GM18511 (cell line): ENCODE measurements around the gene PSEN1.
"Not testable (repeated sequence)": the region's sequence is repeated elsewhere in the genome, so short reads cannot be mapped to it uniquely, and the experiment has no call there.

Experiments
- ATAC-seq: cut with Tn5 transposase; IDR thresholded peaks from one replicate; pipeline ENCODE4 v1.9.1; 2021; ENCODE audit warnings: mild to moderate bottlenecking, moderate library complexity; ENCODE audit not compliant: unreplicated experiment

Gene PSEN1

DNA sequence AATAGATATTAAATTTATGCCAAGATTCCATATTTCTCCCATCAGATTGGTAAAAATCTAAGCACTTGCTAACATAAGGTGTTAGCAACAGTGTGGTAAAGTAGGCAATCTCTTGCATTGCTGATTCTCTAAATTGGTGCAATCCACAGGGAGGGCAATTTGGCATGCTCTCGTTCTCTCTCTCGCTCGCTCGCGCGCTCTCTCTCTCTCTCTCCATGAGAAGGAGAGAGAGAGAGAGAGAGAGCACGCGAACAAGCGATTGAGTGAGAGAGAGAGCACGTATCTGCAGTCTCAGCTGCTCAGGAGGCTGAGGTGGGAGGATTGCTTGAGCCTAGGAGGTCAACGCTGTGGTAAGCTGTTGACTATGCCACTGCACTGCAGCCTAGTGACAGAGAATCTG, 25.9 kb downstream of the PSEN1 start:
- no peak for ATAC-seq

DNA sequence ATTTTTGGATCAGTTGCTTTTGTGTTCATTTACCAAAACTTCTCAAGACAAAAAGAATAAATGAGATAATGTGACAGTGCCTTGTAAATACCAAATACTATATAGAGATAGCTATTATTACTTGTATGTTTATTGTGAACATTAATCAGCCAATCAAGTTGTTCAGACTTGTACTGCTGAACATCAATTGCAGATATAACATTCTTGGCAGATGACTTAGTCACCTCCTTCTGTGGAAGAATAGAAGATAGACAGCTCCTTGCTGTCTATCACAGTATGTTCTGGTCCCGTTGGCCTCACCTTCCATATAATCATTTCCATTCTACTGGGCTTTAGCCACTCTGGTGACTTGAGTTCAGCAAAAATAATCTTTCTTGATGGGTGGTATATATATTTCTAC, 30.1 kb downstream of the PSEN1 start:
- no peak for ATAC-seq

DNA sequence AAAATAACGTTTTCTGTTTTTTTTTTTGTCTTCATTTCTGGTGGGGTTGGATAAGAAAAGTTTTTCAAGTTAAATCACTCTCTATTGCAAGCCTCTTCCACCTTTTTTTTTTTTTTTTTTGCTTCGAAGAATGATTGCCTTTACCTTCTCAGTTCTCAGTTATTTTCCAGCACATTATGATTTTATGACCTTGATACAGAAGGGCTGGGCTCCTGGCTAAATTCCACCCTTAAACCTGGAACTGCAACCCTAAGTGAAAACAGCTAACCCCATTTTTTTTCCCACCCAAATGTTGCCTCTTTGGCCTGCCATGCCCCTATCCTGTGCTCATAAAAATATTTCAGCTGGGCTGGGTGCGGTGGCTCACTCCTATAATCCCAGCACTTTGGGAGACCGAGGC, 31.4 kb downstream of the PSEN1 start:
- ATAC-seq = no peak

DNA sequence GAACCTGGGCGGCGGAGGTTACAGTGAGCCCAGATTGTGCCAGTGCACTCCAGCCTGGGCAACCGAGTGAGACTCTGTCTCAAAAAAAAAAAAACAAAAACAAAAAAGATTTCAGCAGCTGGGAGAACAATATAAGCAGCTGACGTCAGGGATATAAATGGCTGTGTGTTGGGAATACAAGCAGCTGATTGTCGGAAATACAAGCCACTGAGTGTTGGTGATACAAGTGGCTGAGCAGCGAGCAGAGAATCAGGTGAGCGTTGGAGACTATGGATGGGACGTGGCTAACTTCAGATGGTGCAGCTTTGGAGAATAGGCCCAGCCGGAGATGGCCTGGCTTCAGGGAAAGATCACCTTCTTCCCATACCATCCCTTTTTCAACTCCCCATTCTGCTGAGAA, 32.0 kb downstream of the PSEN1 start:
- no peak for ATAC-seq

DNA sequence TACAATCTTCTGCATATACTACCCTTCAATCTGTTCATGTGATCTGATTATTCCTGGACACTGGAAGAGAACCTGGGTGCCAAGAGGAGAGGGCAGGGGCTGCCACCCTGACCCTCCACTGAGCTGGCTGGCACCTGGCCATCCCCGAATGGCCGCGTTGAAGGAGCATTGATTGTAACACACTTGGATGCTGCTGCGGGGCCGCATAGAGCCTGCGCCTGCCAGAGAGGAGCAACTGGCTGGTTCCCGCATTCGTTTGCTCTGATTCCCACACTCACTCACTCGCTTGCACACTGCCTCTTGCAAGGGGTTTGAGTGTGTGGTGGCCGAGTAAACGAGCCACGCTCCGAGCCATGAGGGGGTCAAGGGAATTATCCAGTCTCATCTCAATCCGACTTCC, 32.4 kb downstream of the PSEN1 start:
- no peak for ATAC-seq

DNA sequence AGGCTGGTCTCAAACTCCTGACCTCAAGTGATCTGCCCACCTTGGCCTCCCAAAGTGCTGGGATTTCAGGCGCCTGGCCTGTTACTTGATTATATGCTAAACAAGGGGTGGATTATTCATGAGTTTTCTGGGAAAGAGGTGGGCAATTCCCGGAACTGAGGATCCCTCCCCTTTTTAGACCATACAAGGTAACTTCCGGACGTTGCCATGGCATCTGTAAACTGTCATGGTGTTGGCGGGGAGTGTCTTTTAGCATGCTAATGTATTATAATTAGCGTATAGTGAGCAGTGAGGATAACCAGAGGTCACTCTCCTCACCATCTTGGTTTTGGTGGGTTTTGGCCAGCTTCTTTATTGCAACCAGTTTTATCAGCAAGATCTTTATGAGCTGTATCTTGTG, 33.5 kb downstream of the PSEN1 start:
- ATAC-seq = not testable (repeated sequence)

DNA sequence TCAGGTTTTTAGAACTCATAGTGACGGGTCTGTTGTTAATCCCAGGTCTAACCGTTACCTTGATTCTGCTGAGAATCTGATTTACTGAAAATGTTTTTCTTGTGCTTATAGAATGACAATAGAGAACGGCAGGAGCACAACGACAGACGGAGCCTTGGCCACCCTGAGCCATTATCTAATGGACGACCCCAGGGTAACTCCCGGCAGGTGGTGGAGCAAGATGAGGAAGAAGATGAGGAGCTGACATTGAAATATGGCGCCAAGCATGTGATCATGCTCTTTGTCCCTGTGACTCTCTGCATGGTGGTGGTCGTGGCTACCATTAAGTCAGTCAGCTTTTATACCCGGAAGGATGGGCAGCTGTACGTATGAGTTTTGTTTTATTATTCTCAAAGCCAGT, 34.4 kb downstream of the PSEN1 start:
- ATAC-seq = no peak

DNA sequence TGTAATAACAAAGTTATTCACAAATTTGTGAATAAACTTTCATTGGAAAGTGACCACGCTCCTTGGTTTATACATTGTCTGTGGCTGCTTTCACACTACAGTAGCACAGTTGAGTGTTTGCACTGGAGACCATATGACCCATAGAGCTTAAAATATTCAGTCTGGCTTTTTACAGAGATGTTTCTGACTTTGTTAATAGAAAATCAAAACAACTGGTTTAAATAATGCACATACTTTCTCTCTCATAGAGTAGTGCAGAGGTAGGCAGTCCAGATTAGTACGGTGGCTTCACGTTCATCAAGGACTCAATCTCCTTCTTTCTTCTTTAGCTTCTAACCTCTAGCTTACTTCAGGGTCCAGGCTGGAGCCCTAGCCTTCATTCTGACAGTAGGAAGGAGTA, 36.2 kb downstream of the PSEN1 start:
- ATAC-seq = no peak

DNA sequence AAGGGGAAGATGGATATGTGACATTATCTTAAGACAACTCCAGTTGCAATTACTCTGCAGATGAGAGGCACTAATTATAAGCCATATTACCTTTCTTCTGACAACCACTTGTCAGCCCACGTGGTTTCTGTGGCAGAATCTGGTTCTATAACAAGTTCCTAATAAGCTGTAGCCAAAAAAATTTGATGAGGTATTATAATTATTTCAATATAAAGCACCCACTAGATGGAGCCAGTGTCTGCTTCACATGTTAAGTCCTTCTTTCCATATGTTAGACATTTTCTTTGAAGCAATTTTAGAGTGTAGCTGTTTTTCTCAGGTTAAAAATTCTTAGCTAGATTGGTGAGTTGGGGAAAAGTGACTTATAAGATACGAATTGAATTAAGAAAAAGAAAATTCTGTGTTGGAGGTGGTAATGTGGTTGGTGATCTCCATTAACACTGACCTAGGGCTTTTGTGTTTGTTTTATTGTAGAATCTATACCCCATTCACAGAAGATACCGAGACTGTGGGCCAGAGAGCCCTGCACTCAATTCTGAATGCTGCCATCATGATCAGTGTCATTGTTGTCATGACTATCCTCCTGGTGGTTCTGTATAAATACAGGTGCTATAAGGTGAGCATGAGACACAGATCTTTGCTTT, 36.9 kb downstream of the PSEN1 start:
- no peak for ATAC-seq

DNA sequence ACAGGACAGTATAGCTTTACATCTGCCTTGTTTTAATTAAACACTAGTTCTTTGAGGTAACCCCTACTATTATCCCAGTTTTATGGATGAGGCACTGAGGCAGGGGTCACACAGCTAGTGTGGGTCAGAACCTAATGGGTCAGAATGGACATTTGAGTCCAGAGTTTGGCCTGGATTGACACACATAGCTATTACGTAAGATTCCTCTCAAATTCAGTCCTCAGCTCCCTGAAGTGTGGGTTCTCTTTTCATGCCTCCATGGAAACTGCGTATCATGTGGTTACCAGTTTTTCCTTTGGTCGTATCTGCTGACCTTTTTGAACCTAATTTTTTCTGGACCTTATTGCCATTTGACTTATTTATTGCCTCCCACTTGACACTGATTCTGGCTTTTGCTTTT, 40.4 kb downstream of the PSEN1 start:
- ATAC-seq = no peak

DNA sequence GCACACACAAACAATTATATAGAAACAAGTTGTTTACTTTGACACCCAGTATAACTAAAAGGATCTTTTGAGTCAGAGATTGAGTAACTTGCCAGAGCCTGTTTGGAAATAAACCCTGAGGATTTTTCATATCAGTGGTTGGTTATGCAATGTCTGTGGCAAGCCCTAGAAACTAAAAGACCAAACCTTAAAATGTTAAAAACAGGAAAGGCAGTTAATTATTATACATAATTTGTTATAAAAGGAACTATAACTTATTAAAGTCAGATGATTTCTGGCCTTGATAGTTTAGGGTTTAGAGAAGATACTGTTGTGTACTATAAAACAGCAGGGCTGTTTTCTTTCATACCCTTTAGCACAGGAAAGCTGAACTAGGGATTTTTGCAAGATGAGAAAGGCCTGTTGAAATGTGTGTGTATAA, 44.1 kb downstream of the PSEN1 start:
- no peak for ATAC-seq

DNA sequence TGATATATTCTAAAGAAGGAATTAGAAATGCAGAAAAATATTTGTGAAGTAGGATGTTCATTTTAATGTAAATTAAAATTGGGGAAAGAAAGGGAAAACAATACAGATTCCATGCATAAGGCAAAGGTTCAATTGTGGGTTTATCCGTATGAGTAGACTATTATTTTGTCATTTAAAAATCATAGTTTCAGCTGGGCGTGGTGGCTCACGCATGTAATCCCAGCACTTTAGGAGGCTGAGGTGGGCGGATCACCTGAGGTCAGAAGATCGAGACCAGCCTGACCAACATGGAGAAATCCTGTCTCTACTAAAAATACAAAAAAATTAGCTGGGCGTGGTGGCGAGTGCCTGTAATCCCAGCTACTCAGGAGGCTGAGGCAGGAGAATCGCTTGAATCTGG, 44.7 kb downstream of the PSEN1 start:
- ATAC-seq = not testable (repeated sequence)

DNA sequence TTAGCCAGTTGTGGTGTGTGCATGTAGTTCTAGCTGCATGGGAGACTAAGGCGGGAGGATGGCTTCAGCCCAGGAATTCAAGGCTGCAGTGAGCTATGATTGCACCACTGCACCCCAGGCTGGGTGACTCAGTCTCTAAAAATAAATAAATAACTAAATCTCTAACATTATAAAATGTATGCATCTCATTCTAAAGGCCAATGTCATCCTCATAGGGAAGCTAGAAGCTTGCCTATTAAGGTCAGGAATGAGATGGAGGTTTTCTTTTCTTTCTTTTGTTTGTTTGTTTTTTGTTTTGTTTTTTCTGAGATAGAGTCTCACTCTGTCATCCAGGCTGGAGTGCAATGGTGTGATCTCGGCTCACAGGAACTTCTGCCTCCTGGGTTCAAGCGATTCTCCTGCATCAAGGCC, 52.2 kb downstream of the PSEN1 start:
- ATAC-seq = no peak

DNA sequence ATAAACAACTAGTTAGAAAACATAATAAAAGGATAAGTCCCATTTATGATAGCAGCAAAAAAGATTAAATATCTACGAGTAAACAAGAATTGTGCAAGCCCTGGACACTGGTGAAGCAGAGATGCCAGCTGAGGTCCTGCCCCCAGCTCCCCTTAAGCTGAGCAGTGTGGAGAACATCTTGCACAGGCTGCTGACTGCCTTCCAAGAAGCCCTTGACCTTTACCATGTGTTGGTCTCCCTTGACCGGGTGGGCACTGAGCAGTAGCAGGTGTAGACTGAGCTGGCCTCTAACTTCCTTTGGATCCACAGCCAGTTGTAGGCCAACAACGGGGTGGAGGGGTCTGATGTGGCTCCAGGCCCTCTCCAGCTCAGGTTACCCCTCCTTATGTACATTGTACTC, 53.3 kb downstream of the PSEN1 start:
- ATAC-seq = no peak

DNA sequence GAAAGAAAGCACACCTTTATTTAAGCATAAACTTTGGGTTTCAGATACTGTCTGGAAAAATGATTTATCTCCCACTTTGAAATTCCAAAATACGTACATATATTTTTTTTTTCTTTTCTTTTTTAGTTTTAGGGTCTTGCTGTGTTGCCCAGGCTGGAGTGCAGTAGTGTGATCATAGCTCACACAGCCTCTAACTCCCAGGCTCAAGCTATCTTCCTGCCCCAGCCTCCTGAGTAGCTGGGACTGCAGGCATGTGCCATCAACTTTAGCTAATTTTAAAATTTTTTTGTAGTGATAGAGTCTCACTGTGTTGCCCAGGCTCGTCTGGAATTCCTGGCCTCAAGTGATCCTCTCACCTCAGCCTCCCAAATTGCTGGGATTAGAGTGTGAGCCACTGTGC, 55.1 kb downstream of the PSEN1 start:
- ATAC-seq = no peak

DNA sequence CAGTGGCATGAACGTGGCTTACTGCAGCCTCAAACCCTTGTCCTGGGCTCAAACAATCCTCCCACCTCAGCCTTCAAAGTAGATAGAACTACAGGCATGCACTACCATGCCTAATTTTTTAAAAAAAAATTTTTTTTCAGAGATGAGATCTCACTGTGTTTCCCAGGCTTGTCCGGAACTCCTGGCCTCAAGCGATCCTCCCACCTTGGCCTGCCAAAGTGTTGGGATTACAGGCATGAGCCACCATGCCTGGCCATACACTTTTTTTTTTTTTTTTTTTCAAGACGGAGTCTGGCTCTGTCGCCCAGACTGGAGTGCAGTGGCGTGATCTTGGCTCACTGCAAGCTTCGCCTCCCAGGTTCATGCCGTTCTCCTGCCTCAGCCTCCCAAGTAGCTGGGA, 58.0 kb downstream of the PSEN1 start:
- not testable (repeated sequence) for ATAC-seq

DNA sequence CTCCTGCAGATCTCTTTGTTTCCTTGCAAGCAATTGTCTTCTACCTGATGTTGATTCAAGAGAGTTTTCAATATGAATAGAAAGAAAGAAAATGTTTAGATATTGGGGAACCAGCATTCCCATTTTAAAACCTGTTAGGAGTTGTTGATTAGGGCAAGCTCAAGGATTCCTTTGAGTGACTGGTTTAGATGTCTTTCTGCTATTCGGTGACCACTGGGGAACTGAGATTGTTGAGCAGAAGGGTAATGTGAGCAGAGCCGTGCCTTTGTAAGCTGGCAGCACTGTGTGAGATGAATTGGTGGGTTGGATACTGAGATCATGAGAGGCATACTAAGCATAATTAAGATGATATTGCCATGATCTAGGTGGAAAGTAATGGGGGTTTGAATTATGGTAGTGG, 61.9 kb downstream of the PSEN1 start:
- ATAC-seq = no peak

DNA sequence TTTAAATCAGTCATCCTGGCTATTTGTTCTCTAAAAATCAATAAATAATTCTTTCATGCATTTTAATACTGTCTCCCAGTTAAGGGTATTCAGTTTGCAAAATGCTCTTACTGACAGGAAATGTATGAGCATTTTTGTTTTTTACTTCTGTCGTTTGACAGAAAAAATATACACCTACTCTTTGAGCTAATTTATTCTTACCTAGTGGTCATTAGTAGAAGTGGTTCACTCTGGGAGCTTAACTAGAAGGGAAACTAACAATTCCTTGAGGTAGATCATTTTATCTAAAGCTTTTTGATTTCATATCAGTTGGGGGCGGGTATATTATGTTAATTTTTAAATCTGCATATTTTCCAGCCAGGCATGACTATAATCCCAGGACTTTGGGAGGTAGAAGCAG, 67.2 kb downstream of the PSEN1 start:
- ATAC-seq = no peak

DNA sequence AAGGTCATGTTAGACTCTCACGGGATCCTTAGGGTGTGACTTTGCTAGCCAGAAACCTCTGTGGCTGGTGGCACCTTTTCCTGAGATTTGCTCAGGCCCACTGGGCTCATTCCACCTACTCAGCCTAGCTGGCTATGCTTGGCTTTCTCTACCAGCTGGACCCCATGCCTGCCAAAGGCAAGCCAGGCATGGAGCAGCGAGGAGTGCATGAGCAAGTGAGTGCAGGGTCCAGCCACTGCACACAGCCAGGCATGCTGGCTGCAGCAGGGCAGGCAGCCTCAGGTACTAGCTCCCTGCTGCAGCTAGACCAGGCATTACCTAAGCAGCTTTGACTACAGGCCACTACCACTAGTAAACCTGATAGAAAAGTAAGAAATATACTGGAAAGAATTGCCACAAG, 71.3 kb downstream of the PSEN1 start:
- no peak for ATAC-seq

DNA sequence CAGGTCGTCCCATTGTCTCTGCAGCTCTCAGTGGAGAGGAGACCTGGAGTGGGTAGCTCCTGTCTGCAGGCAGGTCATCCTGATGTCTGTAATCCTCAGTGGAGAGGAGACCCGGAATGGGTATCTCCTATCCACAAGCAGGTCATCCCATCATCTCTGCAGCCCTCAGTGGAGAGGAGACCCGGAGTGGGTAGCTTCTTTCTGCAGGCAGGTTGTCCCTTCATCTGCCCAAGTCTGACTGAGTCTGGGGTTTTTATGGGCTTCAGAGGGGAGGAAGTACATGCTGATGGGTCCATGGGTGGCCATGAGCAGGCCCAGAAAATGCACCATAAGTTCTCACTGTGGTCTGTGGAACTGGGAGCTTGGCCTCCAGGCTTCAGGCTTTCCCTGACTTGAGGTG, 72.1 kb downstream of the PSEN1 start:
- ATAC-seq = no peak

DNA sequence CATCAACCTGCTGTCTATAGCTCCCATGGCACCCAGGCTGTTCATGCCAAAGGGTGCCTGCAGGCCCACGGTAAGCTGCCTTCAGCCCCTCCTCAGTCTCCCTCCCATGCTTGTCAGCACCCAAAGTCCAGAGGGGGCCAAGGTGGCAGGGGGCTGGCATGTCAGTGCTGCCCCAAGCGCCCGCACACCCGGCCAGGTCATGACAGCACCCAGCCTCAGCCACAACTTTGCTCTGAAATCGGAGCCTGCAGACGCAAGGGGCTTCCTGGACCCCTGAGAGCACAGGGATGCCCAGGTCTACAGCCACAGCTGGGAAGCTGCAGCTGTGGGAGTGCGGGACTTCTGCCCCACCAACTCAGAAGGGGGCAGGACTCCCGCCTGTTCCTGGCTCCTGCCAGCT, 72.5 kb downstream of the PSEN1 start:
- no peak for ATAC-seq

DNA sequence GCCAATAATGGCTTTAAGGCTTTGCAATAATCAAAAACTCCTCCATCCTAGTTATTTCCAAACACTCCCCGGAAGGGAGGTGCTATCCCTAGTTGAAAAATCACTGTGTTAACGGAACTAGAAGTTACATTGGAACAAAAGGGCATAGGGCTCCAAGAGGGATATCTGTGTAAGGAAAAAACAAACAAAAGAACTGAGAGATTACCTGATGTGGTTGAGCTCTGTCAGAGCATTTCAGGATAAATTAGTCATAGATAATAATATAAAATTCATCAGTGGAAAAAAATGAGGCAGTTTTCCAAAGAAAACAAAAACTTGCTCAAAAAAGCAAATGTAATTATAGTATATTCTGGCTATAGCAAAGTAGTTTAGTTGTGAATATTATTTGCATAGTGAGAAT, 73.6 kb downstream of the PSEN1 start:
- no peak for ATAC-seq

DNA sequence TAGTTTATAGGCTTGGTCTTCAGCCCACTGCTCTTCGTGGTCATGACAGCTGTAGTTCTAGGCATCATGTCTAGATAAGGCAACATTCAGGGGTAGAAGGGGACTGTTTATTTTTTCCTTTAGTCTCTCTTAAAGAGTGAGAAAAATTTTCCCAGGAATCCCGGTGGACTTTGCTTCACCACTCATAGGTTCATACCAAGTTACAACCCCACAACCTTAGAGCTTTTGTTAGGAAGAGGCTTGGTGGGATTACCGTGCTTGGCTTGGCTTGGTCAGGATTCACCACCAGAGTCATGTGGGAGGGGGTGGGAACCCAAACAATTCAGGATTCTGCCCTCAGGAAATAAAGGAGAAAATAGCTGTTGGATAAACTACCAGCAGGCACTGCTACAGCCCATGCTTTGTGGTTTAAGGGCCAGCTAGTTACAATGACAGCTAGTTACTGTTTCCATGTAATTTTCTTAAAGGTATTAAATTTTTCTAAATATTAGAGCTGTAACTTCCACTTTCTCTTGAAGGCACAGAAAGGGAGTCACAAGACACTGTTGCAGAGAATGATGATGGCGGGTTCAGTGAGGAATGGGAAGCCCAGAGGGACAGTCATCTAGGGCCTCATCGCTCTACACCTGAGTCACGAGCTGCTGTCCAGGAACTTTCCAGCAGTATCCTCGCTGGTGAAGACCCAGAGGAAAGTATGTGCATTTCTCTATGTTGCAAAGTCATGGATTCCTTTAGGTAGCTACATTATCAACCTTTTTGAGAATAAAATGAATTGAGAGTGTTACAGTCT, 75.1 kb downstream of the PSEN1 start:
- no peak for ATAC-seq
